Erythroblast (primary cell): ENCODE data around the gene PWWP2B.
"Not testable (repeated sequence)": the region's sequence is repeated elsewhere in the genome, so short reads cannot be mapped to it uniquely, and the experiment has no call there.

Source experiments
- DNase-seq, 2 experiments: peaks; one replicate each; lab custom pipeline; 2025; lab: John Stamatoyannopoulos, UW
- GATA1 ChIP-seq: IDR thresholded peaks from 2 replicates; pipeline ENCODE4 v1.6.1; 2011; ENCODE audit warnings: low read depth, mild to moderate bottlenecking, control low read depth, low read length, moderate library complexity
- POLR2A ChIP-seq: IDR thresholded peaks from 2 replicates; pipeline ENCODE4 v1.6.1; 2011; ENCODE audit warnings: mild to moderate bottlenecking, low read length

Gene PWWP2B

GRCh38 chr10:132368881-132369635 is 27.9 kb upstream of the PWWP2B start:
- TF ChIP-seq GATA1, result no peak
- TF ChIP-seq POLR2A, result no peak
- DNase-seq, result no peak

GRCh38 chr10:132369636-132370185 is 27.3 kb upstream of the PWWP2B start:
- DNase-seq, result no peak
- TF ChIP-seq POLR2A, result no peak
- no peak for TF ChIP-seq GATA1

- DNase-seq, result no peak
- TF ChIP-seq POLR2A (no peak), GATA1 (no peak)
Observed at GRCh38 chr10:132370426-132371340, 26.3 kb upstream of the PWWP2B start.

GRCh38 chr10:132371641-132372081 is 25.3 kb upstream of the PWWP2B start:
- peak in 1 of 2 experiments; percentile 18 for DNase-seq
- TF ChIP-seq POLR2A (no peak), GATA1 (no peak)

- DNase-seq, result no peak
- TF ChIP-seq POLR2A, result no peak
- TF ChIP-seq GATA1, result no peak
Observed at GRCh38 chr10:132372516-132373095, 24.4 kb upstream of the PWWP2B start.

GRCh38 chr10:132373241-132373955 is 23.6 kb upstream of the PWWP2B start:
- no peak for DNase-seq
- TF ChIP-seq POLR2A (no peak), GATA1 (no peak)

- no peak for DNase-seq
- TF ChIP-seq POLR2A (no peak), GATA1 (no peak)
Observed at GRCh38 chr10:132374176-132374575, 22.8 kb upstream of the PWWP2B start.

GRCh38 chr10:132374612-132375011 is 22.4 kb upstream of the PWWP2B start:
- no peak for DNase-seq
- TF ChIP-seq GATA1 (no peak), POLR2A (no peak)

- TF ChIP-seq POLR2A, result no peak
- TF ChIP-seq GATA1, result no peak
- no peak for DNase-seq
Observed at GRCh38 chr10:132375116-132375794, 21.7 kb upstream of the PWWP2B start.

- no peak for DNase-seq
- no peak for TF ChIP-seq GATA1
- no peak for TF ChIP-seq POLR2A
Observed at GRCh38 chr10:132375795-132376297, 21.2 kb upstream of the PWWP2B start.

GRCh38 chr10:132376394-132376851 is 20.6 kb upstream of the PWWP2B start:
- no peak for DNase-seq
- TF ChIP-seq GATA1 (no peak), POLR2A (no peak)

- DNase-seq, result no peak
- TF ChIP-seq POLR2A (no peak), GATA1 (no peak)
Observed at GRCh38 chr10:132377326-132377725, 19.7 kb upstream of the PWWP2B start.

GRCh38 chr10:132379026-132379425 is 18.0 kb upstream of the PWWP2B start:
- not testable (repeated sequence) for DNase-seq

- not testable (repeated sequence) for DNase-seq
Observed at GRCh38 chr10:132380986-132381385, 16.0 kb upstream of the PWWP2B start.
